Measurements from ENCODE around the gene TTR. TPM values are rescaled to one million over a fixed set of nuclear protein-coding genes. Genes with fewer than 3 reads are reported as not detected.

TTR gene
- total and polyA plus RNA-seq, 2 of the 4 experiments (the other 2 are of a cell fraction), result not detected

- no peak overlapping the region for H3K4me2 ChIP-seq (ENCODE audit: low read depth, low read length)
- H3K4me1 ChIP-seq (ENCODE audit: control insufficient read depth, insufficient read depth, low read length), result no peaks in the 10 kb centered on the region
- no peak overlapping the region for H2BK120ac ChIP-seq (ENCODE audit: low read depth, low read length)
- no peak overlapping the region for H3K23ac ChIP-seq (ENCODE audit: low read depth, low read length)
- no peak for DNase-seq
- H3K9me3 ChIP-seq (ENCODE audit: control insufficient read depth, insufficient read depth, low read length), result no peaks in the 10 kb centered on the region
- no peak overlapping the region for H3K18ac ChIP-seq (ENCODE audit: low read depth, low read length)
- H3K4me3 ChIP-seq (ENCODE audit: insufficient read depth, low read depth, low read length), result no peak overlapping the region
- H3K14ac ChIP-seq (replicated peaks; ENCODE audit: low read depth, low read length), result no peak overlapping the region
- no peak for ATAC-seq (ENCODE audit: low read depth)
- no peak overlapping the region for H2BK5ac ChIP-seq (ENCODE audit: low read depth, low read length, poor library complexity, severe bottlenecking)
- H4K8ac ChIP-seq (ENCODE audit: low read depth in 2 of 2, low read length in 2 of 2), result no peak overlapping the region
- H3K27me3 ChIP-seq (ENCODE audit: control insufficient read depth, insufficient read depth, low read length), result no peaks in the 10 kb centered on the region
- in situ Hi-C loops (cut with MboI; ENCODE audit: low sequenced_read_pairs), result no loop called here
- no peak overlapping the region for H3K27ac ChIP-seq (ENCODE audit: insufficient read depth, low read length)
- no peak overlapping the region for H2AK9ac ChIP-seq (replicated peaks; ENCODE audit: low read depth, low read length, poor library complexity)
- intact Hi-C loops (cut with micrococcal nuclease), result no loop called here
- no peak overlapping the region for H3K9ac ChIP-seq (ENCODE audit: low read depth, low read length)
- H3K9me1 ChIP-seq (ENCODE audit: insufficient read depth, low read length), result no peaks in the 10 kb centered on the region
- no peak overlapping the region for H3K4ac ChIP-seq (ENCODE audit: low read depth, low read length)
- no peak overlapping the region for H2BK15ac ChIP-seq (ENCODE audit: low read depth, low read length)
- H3K56ac ChIP-seq (ENCODE audit: extremely low read depth, insufficient read depth, low read length), result no peak overlapping the region
- H4K91ac ChIP-seq (ENCODE audit: insufficient read depth, low read depth, low read length), result no peak overlapping the region
- CTCF ChIA-PET, result no interaction called here
- no peak for TF ChIP-seq BHLHE40 (IDR thresholded peaks at IDR 0.05; ENCODE audit: low read depth, low read length)
- TF ChIP-seq, protein P1, sequence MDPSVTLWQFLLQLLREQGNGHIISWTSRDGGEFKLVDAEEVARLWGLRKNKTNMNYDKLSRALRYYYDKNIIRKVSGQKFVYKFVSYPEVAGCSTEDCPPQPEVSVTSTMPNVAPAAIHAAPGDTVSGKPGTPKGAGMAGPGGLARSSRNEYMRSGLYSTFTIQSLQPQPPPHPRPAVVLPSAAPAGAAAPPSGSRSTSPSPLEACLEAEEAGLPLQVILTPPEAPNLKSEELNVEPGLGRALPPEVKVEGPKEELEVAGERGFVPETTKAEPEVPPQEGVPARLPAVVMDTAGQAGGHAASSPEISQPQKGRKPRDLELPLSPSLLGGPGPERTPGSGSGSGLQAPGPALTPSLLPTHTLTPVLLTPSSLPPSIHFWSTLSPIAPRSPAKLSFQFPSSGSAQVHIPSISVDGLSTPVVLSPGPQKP (IDR thresholded peaks at IDR 0.05; ENCODE audit: borderline replicate concordance, low read depth, low read length), result no peak
- no peak for TF ChIP-seq RCOR1 (IDR thresholded peaks at IDR 0.05; ENCODE audit: insufficient replicate concordance, low read length)
- TF ChIP-seq MXI1 (IDR thresholded peaks at IDR 0.05; ENCODE audit: borderline replicate concordance, low read depth, low read length), result no peak
- TF ChIP-seq CEBPB (IDR thresholded peaks at IDR 0.05; ENCODE audit: low read depth, low read length), result no peak
- no peak for TF ChIP-seq SMC3 (IDR thresholded peaks at IDR 0.05; ENCODE audit: low read depth, low read length)
- no peak for TF ChIP-seq CTCF (conservative IDR thresholded peaks at IDR 0.05; ENCODE audit: low read depth, low read length)
- TF ChIP-seq MAFK (IDR thresholded peaks at IDR 0.05; ENCODE audit: low read depth, low read length), result no peak
- no peak for TF ChIP-seq CHD1 (IDR thresholded peaks at IDR 0.05; ENCODE audit: low read depth, low read length)
- no peak for TF ChIP-seq USF2 (IDR thresholded peaks at IDR 0.05; ENCODE audit: low read depth, low read length)
- TF ChIP-seq MAZ (IDR thresholded peaks at IDR 0.05; ENCODE audit: borderline replicate concordance, low read depth, low read length), result no peak
- no peak for TF ChIP-seq RAD21 (IDR thresholded peaks at IDR 0.05; ENCODE audit: low read length)
- TF ChIP-seq NFE2L2 (IDR thresholded peaks at IDR 0.05; ENCODE audit: low read depth, low read length), result no peak
- TF ChIP-seq POLR2A (IDR thresholded peaks at IDR 0.05; ENCODE audit: low read depth, low read length), result no peak
- dilution Hi-C loops (cut with HindIII; ENCODE audit: low sequenced_read_pairs, unreplicated experiment), result no loop called here
- H2AK5ac ChIP-seq (ENCODE audit: low read depth, low read length), result no peak overlapping the region
- WGBS, 2 experiments (ENCODE audit: extremely low coverage in 2 of 2, insufficient read length in 1 of 2), result 33% methylated on average over 3 of the region's 9 CpGs; no CpG with 5 or more reads in 1 of the 2 experiments
- no peak overlapping the region for H4K5ac ChIP-seq (ENCODE audit: low read depth, low read length)
- no TSS peak for BruUV-seq (replicated peaks)
- H3K79me1 ChIP-seq (ENCODE audit: low read depth in 1 of 2, low read length in 2 of 2), result no peaks in the 10 kb centered on the region
- POLR2A ChIA-PET (ENCODE audit: unreplicated experiment), result no interaction called here
- H2BK20ac ChIP-seq (ENCODE audit: low read depth, low read length), result no peak overlapping the region
- H3K36me3 ChIP-seq (ENCODE audit: control insufficient read depth, insufficient read depth, low read length), result no peaks in the 10 kb centered on the region
- H4K20me1 ChIP-seq (ENCODE audit: insufficient read depth, low read length), result no peaks in the 10 kb centered on the region
- H2AFZ ChIP-seq (replicated peaks; ENCODE audit: low read length, poor library complexity), result no peak overlapping the region
Observed at GRCh38 chr18:31596081-31596872, 4.6 kb downstream of the TTR start.
